ENCODE results near the gene YIF1A. TPM values are rescaled to one million over a fixed set of nuclear protein-coding genes. Genes with fewer than 3 reads are reported as not detected.

YIF1A gene
- total and polyA plus RNA-seq, 2 donors (not counting 3 experiments of a cell fraction or from before 2014, with no cell fraction given): 104 to 271 TPM

GRCh38 chr11:66317322-66317722 lies 28.4 kb upstream of the YIF1A start:
- peak overlapping the region in 1 of 3 experiments; percentile 7 for H3K4me3 ChIP-seq (replicated peaks in 1 of 3; ENCODE audit: insufficient read depth in 1 of 3, low read depth in 1 of 3, low read length in 3 of 3)

GRCh38 chr11:66316849-66317251 lies 27.9 kb upstream of the YIF1A start, which contains the start of gene CD248:
TSS of gene CD248 (minus strand) at chr11:66317044. CDS start at chr11:66317027, 17 bp downstream.
- H3K9ac ChIP-seq (replicated peaks; ENCODE audit: extremely low read depth, insufficient read depth, low read length): no peak within 1 kb of the TSS

More at GRCh38 chr11:66317322-66317722, 28.4 kb upstream of the YIF1A start:
- H3K27me3 ChIP-seq (ENCODE audit: control insufficient read depth in 2 of 2, insufficient read depth in 2 of 2, low read length in 2 of 2): peaks cover 5 to 7% of the 10 kb centered on the region in 2 experiments
- H3K79me2 ChIP-seq (ENCODE audit: control insufficient read depth, insufficient read depth, low read length): no peaks in the 10 kb centered on the region
- intact Hi-C loops (cut with micrococcal nuclease): no loop called here
- no peak overlapping the region for H3K9ac ChIP-seq (replicated peaks; ENCODE audit: extremely low read depth, insufficient read depth, low read length)
- H3K9me3 ChIP-seq (replicated peaks; ENCODE audit: control insufficient read depth, insufficient read depth, low read length): no peaks in the 10 kb centered on the region
- dilution Hi-C loops (cut with MboI; ENCODE audit: extremely low pct_ligation_motif_present, low sequenced_read_pairs): no loop called here
- peak; percentile 9 for DNase-seq (ENCODE audit: low read depth, low spot score)
- peaks cover 2% of the 10 kb centered on the region for H3K4me1 ChIP-seq (ENCODE audit: control insufficient read depth, extremely low read depth, insufficient read depth, low read length)
- H3K27ac ChIP-seq (ENCODE audit: insufficient read depth, low read depth, low read length): no peak overlapping the region
- TF ChIP-seq POLR2AphosphoS5 (IDR thresholded peaks at IDR 0.05; ENCODE audit: insufficient read depth, low read depth, low read length) (no peak), EZH2 (IDR thresholded peaks at IDR 0.05; ENCODE audit: borderline replicate concordance, low read depth, low read length, severe bottlenecking) (peak; percentile 58)
- BruUV-seq (replicated peaks): no TSS peak
- H4K20me1 ChIP-seq (replicated peaks; ENCODE audit: control insufficient read depth, extremely low read depth, insufficient read depth, low read length): no peaks in the 10 kb centered on the region
- ChIA-PET CTCF (interaction anchor here (0.8 to 9.5 kb wide), 3 partner anchors 10 to 35 kb away, joined by 3 to 225 read pairs (median 5); partner anchors contain the start of gene RIN1), POLR2A (no interaction called here)
- no peaks in the 10 kb centered on the region for H3K9me1 ChIP-seq (replicated peaks; ENCODE audit: control insufficient read depth, extremely low read depth, insufficient read depth, low read length)
- FAIRE-seq: no peak
- no peak overlapping the region for H3K4me2 ChIP-seq (ENCODE audit: insufficient read depth, low read length)
- no peak overlapping the region for H2AFZ ChIP-seq (ENCODE audit: low read depth, low read length)
- no peaks in the 10 kb centered on the region for H3K36me3 ChIP-seq (ENCODE audit: control insufficient read depth in 2 of 2, extremely low read depth in 1 of 2, insufficient read depth in 2 of 2, low read length in 2 of 2)

More at GRCh38 chr11:66316849-66317251, 27.9 kb upstream of the YIF1A start, which contains the start of gene CD248:
- Histone ChIP-seq H3K9me3 (replicated peaks; ENCODE audit: control insufficient read depth, insufficient read depth, low read length) (no peaks in the 10 kb centered on the region), H4K20me1 (replicated peaks; ENCODE audit: control insufficient read depth, extremely low read depth, insufficient read depth, low read length) (no peaks in the 10 kb centered on the region), H2AFZ (ENCODE audit: low read depth, low read length) (no peak within 1 kb of the TSS), H3K79me2 (ENCODE audit: control insufficient read depth, insufficient read depth, low read length) (no peaks in the 10 kb centered on the region), H3K36me3 (ENCODE audit: control insufficient read depth in 2 of 2, extremely low read depth in 1 of 2, insufficient read depth in 2 of 2, low read length in 2 of 2) (no peaks in the 10 kb centered on the region), H3K4me2 (ENCODE audit: insufficient read depth, low read length) (no peak within 1 kb of the TSS), H3K27ac (ENCODE audit: insufficient read depth, low read depth, low read length) (no peak within 1 kb of the TSS), H3K9me1 (replicated peaks; ENCODE audit: control insufficient read depth, extremely low read depth, insufficient read depth, low read length) (no peaks in the 10 kb centered on the region), H3K4me3 (replicated peaks in 1 of 3; ENCODE audit: insufficient read depth in 1 of 3, low read depth in 1 of 3, low read length in 3 of 3) (peak within 1 kb of the TSS in 1 of 3 experiments; percentile 7), H3K4me1 (ENCODE audit: control insufficient read depth, extremely low read depth, insufficient read depth, low read length) (peaks cover 4% of the 10 kb centered on the region), H3K27me3 (ENCODE audit: control insufficient read depth in 2 of 2, insufficient read depth in 2 of 2, low read length in 2 of 2) (peaks cover 5 to 7% of the 10 kb centered on the region in 2 experiments)
- intact Hi-C loops (cut with micrococcal nuclease): no loop called here
- TF ChIP-seq POLR2AphosphoS5 (IDR thresholded peaks at IDR 0.05; ENCODE audit: insufficient read depth, low read depth, low read length): no peak
- no peak for TF ChIP-seq GATA2 (IDR thresholded peaks at IDR 0.05; ENCODE audit: insufficient read depth, insufficient read length, low read depth, low read length)
- TF ChIP-seq MAX (IDR thresholded peaks at IDR 0.05; ENCODE audit: insufficient read depth, insufficient read length): no peak
- TF ChIP-seq JUN (IDR thresholded peaks at IDR 0.05; ENCODE audit: borderline replicate concordance, insufficient read depth, insufficient read length, low read depth): no peak
- TF ChIP-seq POLR2A (IDR thresholded peaks at IDR 0.05; ENCODE audit: low read depth, low read length): no peak
- peak; percentile 74 for TF ChIP-seq EZH2 (IDR thresholded peaks at IDR 0.05; ENCODE audit: borderline replicate concordance, low read depth, low read length, severe bottlenecking)
- TF ChIP-seq MYC (IDR thresholded peaks at IDR 0.05; ENCODE audit: low read depth, low read length): no peak
- TF ChIP-seq CTCF (IDR thresholded peaks at IDR 0.05; ENCODE audit: extremely low read depth in 1 of 2, insufficient read depth in 1 of 2, low read depth in 1 of 2, low read length in 2 of 2): no peak
- ChIA-PET POLR2A (no interaction called here), CTCF (interaction anchor here (0.8 to 9.5 kb wide), 3 partner anchors 10 to 35 kb away, joined by 3 to 225 read pairs (median 5); partner anchors contain the start of gene RIN1)
- BruUV-seq (replicated peaks): no TSS peak
- FAIRE-seq (no peak), DNase-seq (ENCODE audit: low read depth, low spot score) (peak; percentile 15)
- dilution Hi-C loops (cut with MboI; ENCODE audit: extremely low pct_ligation_motif_present, low sequenced_read_pairs): no loop called here
